GM18909 (cell line): ENCODE measurements around the gene OPCML.

ENCODE experiments used
- ATAC-seq: cut with Tn5 transposase; IDR thresholded peaks from one replicate; pipeline ENCODE4 v1.9.1; 2021; ENCODE audit warnings: mild to moderate bottlenecking; ENCODE audit not compliant: unreplicated experiment, poor library complexity

The OPCML gene

GRCh38 chr11:132886335-132886734, 646.0 kb downstream of the OPCML start:
- no peak for ATAC-seq

GRCh38 chr11:132883241-132883640, 649.1 kb downstream of the OPCML start:
- no peak for ATAC-seq

- ATAC-seq = no peak
These were observed 650.7 kb downstream of the OPCML start for GRCh38 chr11:132881622-132882021.

GRCh38 chr11:132878111-132878510, 654.2 kb downstream of the OPCML start:
- no peak for ATAC-seq

- no peak for ATAC-seq
These were observed 655.6 kb downstream of the OPCML start for GRCh38 chr11:132876705-132877104.

GRCh38 chr11:132876239-132876638, 656.1 kb downstream of the OPCML start:
- ATAC-seq = no peak

- ATAC-seq = no peak
These were observed 657.7 kb downstream of the OPCML start for GRCh38 chr11:132874638-132875037.

GRCh38 chr11:132873841-132874240, 658.5 kb downstream of the OPCML start:
- no peak for ATAC-seq

- ATAC-seq = no peak
These were observed 660.1 kb downstream of the OPCML start for GRCh38 chr11:132872211-132872610.

GRCh38 chr11:132866783-132867545, 665.3 kb downstream of the OPCML start:
- no peak for ATAC-seq

- no peak for ATAC-seq
These were observed 666.7 kb downstream of the OPCML start for GRCh38 chr11:132865623-132866022.

GRCh38 chr11:132864811-132865576, 667.3 kb downstream of the OPCML start:
- ATAC-seq = no peak

GRCh38 chr11:132862933-132863332, 669.4 kb downstream of the OPCML start:
- no peak for ATAC-seq

- no peak for ATAC-seq
These were observed 670.2 kb downstream of the OPCML start for GRCh38 chr11:132862137-132862536.

GRCh38 chr11:132859306-132859705, 673.0 kb downstream of the OPCML start:
- no peak for ATAC-seq

- no peak for ATAC-seq
These were observed 674.1 kb downstream of the OPCML start for GRCh38 chr11:132858223-132858622.

- no peak for ATAC-seq
These were observed 676.3 kb downstream of the OPCML start for GRCh38 chr11:132856032-132856431.

GRCh38 chr11:132855516-132855915, 676.8 kb downstream of the OPCML start:
- ATAC-seq = no peak

- ATAC-seq = no peak
These were observed 678.4 kb downstream of the OPCML start for GRCh38 chr11:132853886-132854285.

- ATAC-seq = no peak
These were observed 679.9 kb downstream of the OPCML start for GRCh38 chr11:132852361-132852760.

GRCh38 chr11:132851247-132851646, 681.1 kb downstream of the OPCML start:
- ATAC-seq = no peak

- ATAC-seq = no peak
These were observed 682.0 kb downstream of the OPCML start for GRCh38 chr11:132850266-132850665.
